Suprapubic skin (tissue), 4 donors: ENCODE results near the gene ATAD3A.
"Not testable (repeated sequence)": the region's sequence is repeated elsewhere in the genome, so short reads cannot be mapped to it uniquely, and the experiment has no call there.

Source experiments
- POLR2A ChIP-seq, 2 donors: fragments of 450-650 bp; IDR thresholded peaks; one replicate each; pipeline ENCODE4 v1.6.1; 2017; ENCODE audit warnings: antibody characterized with exemption in 2 of 2, mild to moderate bottlenecking in 2 of 2, moderate library complexity in 2 of 2
- POLR2AphosphoS5 ChIP-seq, 3 donors: sonication (generic); formaldehyde crosslinking; IDR thresholded peaks; one replicate each; pipeline ENCODE4 v1.6.1; 2017; ENCODE audit warnings: antibody characterized with exemption in 3 of 3

- not testable (repeated sequence) for TF ChIP-seq POLR2AphosphoS5, POLR2A (IDR thresholded peaks at IDR 0.05)
Measured at GRCh38 chr1:1526476-1526875, 14.5 kb downstream of the ATAD3A start.
